H9 (cell line): ENCODE data around the gene LARGE1. TPM values are rescaled to one million over a fixed set of nuclear protein-coding genes. Genes with fewer than 3 reads are reported as not detected.
A peak's percentile ranks its signal among the peaks of the same experiment; 100 is the strongest.

Experiments
- DNase-seq: peaks from one replicate; pipeline ENCODE4 v3.0.0-alpha.2; 2017
- H2AFZ ChIP-seq: one replicate; pipeline ENCODE4 v1.6.1; 2013; ENCODE audit warnings: mild to moderate bottlenecking, low read length, control low read depth, moderate library complexity
- H2AK5ac ChIP-seq: 2 replicates; pipeline ENCODE4 v1.6.1; 2013; ENCODE audit warnings: low read length, control low read depth, mixed read lengths; ENCODE audit not compliant: insufficient read length
- H2BK120ac ChIP-seq: one replicate; pipeline ENCODE4 v1.6.1; 2013; ENCODE audit warnings: low read depth, mild to moderate bottlenecking, low read length, control low read depth, inconsistent platforms; ENCODE audit not compliant: poor library complexity, severe bottlenecking
- H2BK12ac ChIP-seq: 2 replicates; pipeline ENCODE4 v1.6.1; 2013; ENCODE audit warnings: low read length, control low read depth, mixed read lengths, low read depth; ENCODE audit not compliant: insufficient read length
- H2BK15ac ChIP-seq: 2 replicates; pipeline ENCODE4 v1.6.1; 2013; ENCODE audit warnings: low read depth, low read length, control low read depth
- H2BK20ac ChIP-seq: one replicate; pipeline ENCODE4 v1.6.1; 2013; ENCODE audit warnings: low read depth, mild to moderate bottlenecking, low read length, control low read depth, inconsistent platforms; ENCODE audit not compliant: poor library complexity, severe bottlenecking
- H2BK5ac ChIP-seq: 2 replicates; pipeline ENCODE4 v1.6.1; 2013; ENCODE audit warnings: low read length, control low read depth, mixed read lengths; ENCODE audit not compliant: insufficient read length
- H3K14ac ChIP-seq: 2 replicates; pipeline ENCODE4 v1.6.1; 2013; ENCODE audit warnings: low read length, control low read depth; ENCODE audit not compliant: insufficient read depth
- H3K18ac ChIP-seq: 2 replicates; pipeline ENCODE4 v1.6.1; 2013; ENCODE audit warnings: low read depth, mild to moderate bottlenecking, mixed read lengths, low read length, control low read depth; ENCODE audit not compliant: insufficient read length
- H3K23ac ChIP-seq: 2 replicates; pipeline ENCODE4 v1.6.1; 2013; ENCODE audit warnings: low read length, control low read depth, mixed read lengths, low read depth; ENCODE audit not compliant: insufficient read length
- H3K23me2 ChIP-seq: 2 replicates; pipeline ENCODE4 v1.6.1; 2013; ENCODE audit warnings: low read depth, mild to moderate bottlenecking, mixed read lengths, low read length, control low read depth; ENCODE audit not compliant: insufficient read length, poor library complexity, severe bottlenecking
- H3K27ac ChIP-seq: 2 replicates; pipeline ENCODE4 v1.5.1; 2013; ENCODE audit warnings: low read length, control low read depth, mixed read lengths, low read depth; ENCODE audit not compliant: insufficient read length
- H3K27me3 ChIP-seq: 2 replicates; pipeline ENCODE4 v1.6.1; 2013; ENCODE audit warnings: low read length, control low read depth, inconsistent platforms; ENCODE audit not compliant: insufficient read depth
- H3K4ac ChIP-seq: 2 replicates; pipeline ENCODE4 v1.6.1; 2013; ENCODE audit warnings: low read depth, mild to moderate bottlenecking, control low read depth, inconsistent platforms, low read length, moderate library complexity
- H3K4me1 ChIP-seq: 2 replicates; pipeline ENCODE4 v1.6.1; 2013; ENCODE audit warnings: low read length, control low read depth, inconsistent platforms; ENCODE audit not compliant: insufficient read depth
- H3K4me2 ChIP-seq: 2 replicates; pipeline ENCODE4 v1.6.1; 2013; ENCODE audit warnings: low read length, control low read depth, mixed read lengths; ENCODE audit not compliant: insufficient read length, insufficient read depth
- H3K56ac ChIP-seq: 2 replicates; pipeline ENCODE4 v1.6.1; 2013; ENCODE audit warnings: low read depth, mild to moderate bottlenecking, mixed read lengths, low read length, control low read depth; ENCODE audit not compliant: insufficient read length
- H3K79me1 ChIP-seq: 2 replicates; pipeline ENCODE4 v1.6.1; 2013; ENCODE audit warnings: low read depth, mild to moderate bottlenecking, moderate library complexity, low read length, control low read depth, inconsistent platforms; ENCODE audit not compliant: insufficient read depth, poor library complexity, severe bottlenecking
- H3K79me2 ChIP-seq: 2 replicates; pipeline ENCODE4 v1.6.1; 2013; ENCODE audit warnings: low read length, control low read depth, inconsistent platforms; ENCODE audit not compliant: insufficient read depth
- H3K9ac ChIP-seq: 2 replicates; pipeline ENCODE4 v1.6.1; 2013; ENCODE audit warnings: low read length, control low read depth, mixed read lengths; ENCODE audit not compliant: insufficient read length; ENCODE audit errors: extremely low read depth
- H3K9me3 ChIP-seq: one replicate; pipeline ENCODE4 v1.6.1; 2013; ENCODE audit warnings: low read depth, low read length, inconsistent platforms; ENCODE audit not compliant: control insufficient read depth
- H3T11ph ChIP-seq: one replicate; pipeline ENCODE4 v1.6.1; 2013; ENCODE audit warnings: mild to moderate bottlenecking, low read length, control low read depth, inconsistent platforms
- H4K20me1 ChIP-seq: one replicate; pipeline ENCODE4 v1.6.1; 2013; ENCODE audit not compliant: control insufficient read depth, insufficient read length, insufficient read depth
- H4K5ac ChIP-seq: 2 replicates; pipeline ENCODE4 v1.6.1; 2013; ENCODE audit warnings: low read depth, mild to moderate bottlenecking, mixed read lengths, low read length, control low read depth; ENCODE audit not compliant: insufficient read length
- H4K8ac ChIP-seq: replicated peaks from 2 replicates; pipeline ENCODE4 v1.6.1; 2013; ENCODE audit warnings: low read length, control low read depth, mixed read lengths, low read depth; ENCODE audit not compliant: insufficient read length
- H4K91ac ChIP-seq: 2 replicates; pipeline ENCODE4 v1.6.1; 2013; ENCODE audit warnings: low read depth, mild to moderate bottlenecking, moderate library complexity, mixed read lengths, low read length, control low read depth; ENCODE audit not compliant: insufficient read length
- H3K27ac Mint-ChIP-seq, 3 experiments: 2 replicates in 2 of 3; 3 replicates in 1 of 3; pipeline ENCODE4 v1.8.0; 2020 to 2021; ENCODE audit warnings: mixed read lengths in 3 of 3, mild to moderate bottlenecking in 1 of 3, moderate library complexity in 1 of 3
- H3K27me3 Mint-ChIP-seq: 2 replicates; pipeline ENCODE4 v1.8.0; 2021; ENCODE audit warnings: low read depth, mild to moderate bottlenecking, moderate library complexity, mixed read lengths
- H3K36me3 Mint-ChIP-seq, 3 experiments: 2 replicates in 2 of 3; 3 replicates in 1 of 3; pipeline ENCODE4 v1.8.0; 2020 to 2021; ENCODE audit warnings: low read depth in 3 of 3, mixed read lengths in 3 of 3; ENCODE audit not compliant: insufficient read depth in 1 of 3
- H3K4me1 Mint-ChIP-seq, 2 experiments: 2 replicates each; pipeline ENCODE4 v1.8.0; 2020; ENCODE audit warnings: mixed read lengths in 2 of 2
- H3K4me3 Mint-ChIP-seq, 2 experiments: 2 replicates in 1 of 2; 3 replicates in 1 of 2; pipeline ENCODE4 v1.8.0; 2020 to 2021; ENCODE audit warnings: mild to moderate bottlenecking in 2 of 2, mixed read lengths in 2 of 2, moderate library complexity in 1 of 2
- H3K9me3 Mint-ChIP-seq, 2 experiments: 2 replicates in 1 of 2; 3 replicates in 1 of 2; pipeline ENCODE4 v1.8.0; 2020; ENCODE audit warnings: mild to moderate bottlenecking in 2 of 2, mixed read lengths in 2 of 2, moderate library complexity in 1 of 2
- WGBS: extraction: QIAGEN DNeasy Blood & Tissue Kit; methylation state at CpG from one replicate; pipeline ENCODE4 v1.1.7; 2013; ENCODE audit warnings: missing lambda C conversion rate, low lambda C conversion rate, mixed read lengths; ENCODE audit not compliant: insufficient read length; ENCODE audit errors: extremely low coverage; 5-methylcytosine and 5-hydroxymethylcytosine counted together
- total RNA-seq: library from RNA; stranded (reverse); gene quantifications from 2 replicates; pipeline ENCODE4 v1.2.1, GENCODE V29; 2021
- TF ChIP-seq, protein P1 (sequence below): fragments of 200-600 bp; sonication (generic); conservative IDR thresholded peaks from 3 replicates; pipeline ENCODE4 v1.8.0; 2021; ENCODE audit warnings: antibody characterized with exemption, mild to moderate bottlenecking

LARGE1 gene
- total RNA-seq, 1 experiment from 2014 or later = 43.5 TPM

DNA sequence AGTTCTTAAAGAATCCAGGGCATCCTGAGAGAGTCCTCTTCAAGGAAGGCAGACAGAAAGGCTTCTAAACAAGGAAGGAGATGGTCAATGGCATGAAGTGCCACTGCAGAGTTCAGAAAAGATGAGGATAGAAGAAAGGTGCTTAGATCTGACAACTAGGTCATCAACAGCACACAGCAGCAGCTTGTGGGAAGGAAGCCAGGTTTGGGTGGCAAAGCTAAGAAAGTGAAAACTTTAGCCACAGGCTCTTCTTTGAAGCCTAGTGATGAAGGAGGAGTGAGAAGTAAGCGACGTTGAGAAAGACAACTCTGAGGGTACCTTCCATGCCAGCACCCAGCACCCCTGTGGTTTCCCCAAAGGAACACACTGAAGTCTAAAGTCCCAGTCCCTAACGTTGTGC, 92.0 kb downstream of the LARGE1 start:
- H3K27me3 ChIP-seq = no peaks in the 10 kb centered on the region
- no peak overlapping the region for H2BK120ac ChIP-seq
- peaks cover 9% of the 10 kb centered on the region for H3K79me1 ChIP-seq
- no peaks in the 10 kb centered on the region for H3K9me3 ChIP-seq
- TF ChIP-seq, protein P1, sequence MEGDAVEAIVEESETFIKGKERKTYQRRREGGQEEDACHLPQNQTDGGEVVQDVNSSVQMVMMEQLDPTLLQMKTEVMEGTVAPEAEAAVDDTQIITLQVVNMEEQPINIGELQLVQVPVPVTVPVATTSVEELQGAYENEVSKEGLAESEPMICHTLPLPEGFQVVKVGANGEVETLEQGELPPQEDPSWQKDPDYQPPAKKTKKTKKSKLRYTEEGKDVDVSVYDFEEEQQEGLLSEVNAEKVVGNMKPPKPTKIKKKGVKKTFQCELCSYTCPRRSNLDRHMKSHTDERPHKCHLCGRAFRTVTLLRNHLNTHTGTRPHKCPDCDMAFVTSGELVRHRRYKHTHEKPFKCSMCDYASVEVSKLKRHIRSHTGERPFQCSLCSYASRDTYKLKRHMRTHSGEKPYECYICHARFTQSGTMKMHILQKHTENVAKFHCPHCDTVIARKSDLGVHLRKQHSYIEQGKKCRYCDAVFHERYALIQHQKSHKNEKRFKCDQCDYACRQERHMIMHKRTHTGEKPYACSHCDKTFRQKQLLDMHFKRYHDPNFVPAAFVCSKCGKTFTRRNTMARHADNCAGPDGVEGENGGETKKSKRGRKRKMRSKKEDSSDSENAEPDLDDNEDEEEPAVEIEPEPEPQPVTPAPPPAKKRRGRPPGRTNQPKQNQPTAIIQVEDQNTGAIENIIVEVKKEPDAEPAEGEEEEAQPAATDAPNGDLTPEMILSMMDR = no peak
- H4K8ac ChIP-seq = no peak overlapping the region
- H4K91ac ChIP-seq = no peak overlapping the region
- H3K27ac Mint-ChIP-seq = peak overlapping the region in 1 of 3 experiments; percentile 8; a peak in 1 of 7 replicates
- no CpG with 5 or more reads among the region's 3 CpGs for WGBS
- no peaks in the 10 kb centered on the region for H3K23me2 ChIP-seq
- no peak overlapping the region for H3K4me2 ChIP-seq
- no peak overlapping the region for H3K14ac ChIP-seq
- no peak overlapping the region for H2AK5ac ChIP-seq
- H2BK20ac ChIP-seq = no peak overlapping the region
- no peaks in the 10 kb centered on the region; a peak in 1 of 7 replicates for H3K36me3 Mint-ChIP-seq
- H2BK15ac ChIP-seq = no peak overlapping the region
- peaks cover 34% of the 10 kb centered on the region for H3K79me2 ChIP-seq
- H3K9ac ChIP-seq = no peak overlapping the region
- H3K4ac ChIP-seq = no peak overlapping the region
- H3T11ph ChIP-seq = no peak overlapping the region
- no peak overlapping the region for H3K4me3 Mint-ChIP-seq
- peaks cover 4% of the 10 kb centered on the region for H4K20me1 ChIP-seq
- H3K9me3 Mint-ChIP-seq = peaks cover 0 to 2% of the 10 kb centered on the region in 2 experiments; a peak in 1 of 5 replicates
- no peak overlapping the region for H3K18ac ChIP-seq
- H3K27ac ChIP-seq = no peak overlapping the region
- H2BK12ac ChIP-seq = no peak overlapping the region
- peaks cover 73 to 78% of the 10 kb centered on the region in 2 experiments for H3K4me1 Mint-ChIP-seq
- peaks cover 24% of the 10 kb centered on the region for H3K4me1 ChIP-seq
- H2BK5ac ChIP-seq = no peak overlapping the region
- H4K5ac ChIP-seq = no peak overlapping the region
- no peak for DNase-seq
- H3K23ac ChIP-seq = no peak overlapping the region
- H3K56ac ChIP-seq = no peak overlapping the region
- H2AFZ ChIP-seq = no peak overlapping the region
- no peaks in the 10 kb centered on the region for H3K27me3 Mint-ChIP-seq
